HG02642 (cell line): ENCODE data around the gene PERM1.
A peak's percentile ranks its signal among the peaks of the same experiment; 100 is the strongest.

Source experiments
- ATAC-seq: cut with Tn5 transposase; IDR thresholded peaks from one replicate; pipeline ENCODE4 v1.9.1; 2021; ENCODE audit warnings: mild to moderate bottlenecking; ENCODE audit not compliant: unreplicated experiment, poor library complexity

PERM1 gene

GRCh38 chr1:966135-966703, 15.7 kb downstream of the PERM1 start, which contains the start of gene PLEKHN1:
Gene PLEKHN1 (plus strand): TSS chr1:966482. CDS start chr1:966532, 50 bp downstream.
- ATAC-seq: peak; percentile 21

GRCh38 chr1:965526-966134, 16.3 kb downstream of the PERM1 start:
- ATAC-seq: no peak

- no peak for ATAC-seq
Measured at GRCh38 chr1:964691-965525, 17.0 kb downstream of the PERM1 start.

- no peak for ATAC-seq
Measured at GRCh38 chr1:963746-964525, 18.0 kb downstream of the PERM1 start.

DNA sequence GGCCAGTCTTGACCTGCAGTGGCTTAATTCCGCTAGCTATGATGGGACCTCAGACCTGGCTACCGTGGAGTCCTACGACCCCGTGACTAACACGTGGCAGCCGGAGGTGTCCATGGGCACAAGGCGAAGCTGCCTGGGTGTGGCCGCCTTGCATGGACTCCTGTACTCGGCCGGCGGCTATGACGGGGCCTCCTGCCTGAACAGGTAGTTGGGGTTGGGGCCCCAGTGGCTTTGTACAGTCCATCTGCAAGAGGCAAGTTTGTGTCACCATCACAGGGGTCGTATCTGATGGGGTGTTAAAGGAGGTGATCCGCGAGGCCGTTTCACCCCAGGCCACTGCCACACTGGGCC, 18.6 kb downstream of the PERM1 start:
- no peak for ATAC-seq

DNA sequence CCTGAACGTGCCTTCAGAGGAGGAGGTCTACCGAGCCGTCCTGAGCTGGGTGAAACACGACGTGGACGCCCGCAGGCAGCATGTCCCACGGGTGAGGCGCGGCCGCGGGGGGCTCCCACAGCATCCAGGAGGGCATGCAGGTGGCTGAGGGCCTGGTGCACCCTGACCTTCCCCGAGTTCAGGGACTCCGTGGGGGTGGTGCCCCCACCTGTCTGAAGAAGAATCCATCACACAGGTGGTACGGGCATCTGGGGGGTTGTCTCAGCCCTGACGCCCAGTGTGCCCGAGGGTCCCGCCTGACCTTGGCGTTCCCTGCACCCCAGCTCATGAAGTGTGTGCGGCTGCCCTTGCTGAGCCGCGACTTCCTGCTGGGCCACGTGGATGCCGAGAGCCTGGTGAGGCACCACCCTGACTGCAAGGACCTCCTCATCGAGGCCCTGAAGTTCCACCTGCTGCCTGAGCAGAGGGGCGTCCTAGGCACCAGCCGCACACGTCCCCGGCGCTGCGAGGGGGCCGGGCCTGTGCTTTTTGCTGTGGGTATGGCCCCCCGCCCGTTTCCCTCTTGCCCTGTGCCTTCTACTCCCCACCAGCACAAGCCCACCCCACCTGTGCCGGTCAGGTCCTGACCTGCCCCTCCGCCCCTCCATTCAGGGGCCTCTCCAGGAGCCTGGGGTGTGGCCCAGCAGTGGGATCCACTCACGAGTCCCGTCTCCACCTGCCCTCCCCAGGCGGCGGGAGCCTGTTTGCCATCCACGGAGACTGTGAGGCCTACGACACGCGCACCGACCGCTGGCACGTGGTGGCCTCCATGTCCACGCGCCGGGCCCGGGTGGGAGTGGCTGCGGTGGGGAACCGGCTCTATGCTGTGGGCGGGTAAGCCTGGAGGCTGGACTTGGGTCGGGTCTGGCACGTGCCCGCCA, 19.3 kb downstream of the PERM1 start:
- ATAC-seq: no peak

GRCh38 chr1:961132-961669, 20.7 kb downstream of the PERM1 start:
- ATAC-seq: no peak

DNA sequence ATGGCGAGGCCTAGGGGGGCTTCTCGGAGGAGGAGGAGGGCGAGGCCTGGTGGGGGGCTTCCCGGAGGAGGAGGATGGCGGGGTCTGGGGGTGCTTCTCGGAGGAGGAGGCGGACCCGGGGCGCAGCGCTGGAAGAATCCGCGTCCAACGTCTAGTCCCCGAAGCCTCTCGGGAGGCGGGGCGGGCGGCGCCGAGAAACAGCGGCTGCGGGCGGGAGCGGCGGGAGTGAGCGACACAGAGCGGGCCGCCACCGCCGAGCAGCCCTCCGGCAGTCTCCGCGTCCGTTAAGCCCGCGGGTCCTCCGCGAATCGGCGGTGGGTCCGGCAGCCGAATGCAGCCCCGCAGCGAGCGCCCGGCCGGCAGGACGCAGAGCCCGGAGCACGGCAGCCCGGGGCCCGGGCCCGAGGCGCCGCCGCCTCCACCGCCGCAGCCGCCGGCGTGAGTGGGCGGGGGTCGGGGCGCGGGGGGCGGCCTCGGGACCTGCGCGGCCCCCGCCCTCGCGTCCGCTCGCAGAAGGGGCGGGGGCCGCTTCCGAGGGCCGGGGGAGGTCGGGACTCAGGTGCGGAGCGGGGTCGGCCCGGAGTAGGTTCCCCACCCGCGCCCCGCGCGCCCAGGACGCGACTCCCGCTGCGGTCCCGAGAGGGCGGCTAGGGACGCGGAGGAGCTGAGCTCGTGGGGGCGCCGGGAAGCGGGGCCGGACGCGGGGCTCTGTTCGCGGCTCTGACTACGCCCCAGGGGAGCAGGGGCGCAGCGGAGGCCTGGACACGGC, 21.3 kb downstream of the PERM1 start, which contains the start of gene KLHL17:
Gene KLHL17 (plus strand): TSS at position 222 of the 769 bp plus-strand sequence. CDS start 110 bp downstream, at position 332.
- ATAC-seq: peak; percentile 43

DNA sequence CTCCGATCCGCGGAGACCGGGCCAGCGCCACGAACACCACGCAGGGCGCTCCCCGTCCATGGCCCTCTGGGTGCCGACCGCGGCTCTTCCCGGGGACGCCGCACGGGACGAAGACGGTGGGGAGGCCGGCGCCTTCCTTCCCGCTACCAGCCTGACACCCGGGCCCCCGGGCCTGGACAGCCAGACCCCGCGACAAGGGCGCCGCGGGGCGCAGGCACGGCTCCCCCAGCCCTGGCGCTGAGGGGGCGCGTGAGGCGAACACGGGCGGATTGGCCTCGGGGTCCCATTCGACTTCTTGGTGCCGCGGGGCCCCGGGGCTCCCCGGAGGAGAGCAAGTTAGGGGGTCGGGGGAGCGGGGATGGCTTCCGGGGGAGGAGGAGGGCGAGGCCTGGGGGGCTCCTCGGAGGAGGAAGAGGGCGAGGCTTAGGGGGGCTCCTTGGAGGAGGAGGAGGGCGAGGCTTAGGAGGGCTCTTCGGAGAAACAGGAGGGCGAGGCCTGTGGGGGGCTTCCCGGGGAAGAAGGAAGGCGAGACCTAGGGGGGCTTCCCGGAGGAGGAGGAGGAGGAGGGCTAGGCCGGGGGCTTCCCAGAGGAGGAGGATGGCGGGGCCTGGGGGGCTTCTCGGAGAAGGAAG, 22.0 kb downstream of the PERM1 start:
- ATAC-seq: no peak

GRCh38 chr1:958823-959730, 22.8 kb downstream of the PERM1 start, which contains the start of gene NOC2L:
Gene NOC2L (minus strand): TSS chr1:959256. CDS start chr1:959240, 16 bp downstream.
- ATAC-seq: peak; percentile 78

DNA sequence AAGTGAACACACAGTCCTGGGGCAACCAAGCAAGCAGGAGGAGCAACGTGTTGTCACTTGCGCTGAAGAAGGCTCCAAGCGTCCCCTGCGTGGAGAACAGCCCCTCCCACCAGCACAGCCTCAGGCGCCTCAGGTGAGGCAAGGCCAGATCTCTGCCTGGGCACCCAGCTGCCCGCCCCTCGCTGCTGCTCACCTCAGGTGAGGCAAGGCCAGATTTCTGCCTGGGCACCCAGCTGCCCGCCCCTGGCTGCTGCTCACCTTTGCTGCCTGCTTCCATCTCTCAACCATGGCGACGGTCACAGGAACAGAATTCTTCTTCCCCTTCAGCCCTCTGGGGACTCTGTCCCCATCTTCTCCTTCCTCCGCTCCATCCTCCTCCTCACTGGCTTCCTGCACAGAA, 25.3 kb downstream of the PERM1 start:
- no peak for ATAC-seq

GRCh38 chr1:955474-955873, 26.4 kb downstream of the PERM1 start:
- ATAC-seq: no peak

- ATAC-seq: no peak
Measured at GRCh38 chr1:954927-955326, 27.0 kb downstream of the PERM1 start.

- no peak for ATAC-seq
Measured at GRCh38 chr1:953524-954320, 28.2 kb downstream of the PERM1 start.

- no peak for ATAC-seq
Measured at GRCh38 chr1:952603-953002, 29.3 kb downstream of the PERM1 start.

DNA sequence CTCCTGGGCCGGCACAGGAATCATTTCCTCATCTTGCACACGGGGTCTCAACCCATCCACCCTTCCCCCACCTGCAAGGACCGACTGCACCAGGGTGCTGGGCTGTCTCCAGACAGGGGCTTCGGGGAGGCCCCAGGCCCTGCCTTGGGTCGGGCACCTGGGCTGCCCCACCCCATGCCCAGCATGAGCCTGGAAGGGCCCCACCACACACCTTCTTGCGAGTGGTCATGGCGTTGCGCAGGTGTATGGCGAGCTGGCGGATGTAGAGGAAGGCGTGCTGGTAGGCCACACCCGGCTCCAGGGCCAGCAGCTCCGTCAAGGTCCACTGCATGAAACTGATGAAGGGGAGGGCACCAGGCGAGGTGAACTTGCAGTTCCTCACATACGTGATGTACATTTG, 29.7 kb downstream of the PERM1 start:
- no peak for ATAC-seq
